Adrenal gland (tissue), 5 donors: Measurements from ENCODE around the gene ABL1.

ENCODE experiments used
- CTCF ChIP-seq, 6 experiments: fragments of 450-650 bp in 4 of 6; fragments of 200-600 bp in 2 of 6; sonication (generic) in 1 of 6; IDR thresholded peaks; 1 replicate in 5 of 6; 2 replicates in 1 of 6; pipeline versions ENCODE4 v1.5.1 to v1.8.0; 2016 to 2021; ENCODE audit warnings: antibody characterized with exemption in 6 of 6, mild to moderate bottlenecking in 2 of 6, moderate library complexity in 1 of 6
- POLR2A ChIP-seq, 2 donors: fragments of 450-650 bp; IDR thresholded peaks; one replicate each; pipeline ENCODE4 v1.6.1; 2017; ENCODE audit warnings: antibody characterized with exemption in 2 of 2, mild to moderate bottlenecking in 2 of 2, moderate library complexity in 1 of 2
- donor health status: DM: no; HTN: no; CAD: no.

GRCh38 chr9:130861372-130862180, 26.5 kb downstream of the ABL1 start:
- TF ChIP-seq CTCF (IDR thresholded peaks at IDR 0.05): no peak
- TF ChIP-seq POLR2A (IDR thresholded peaks at IDR 0.05): no peak
